ENCODE results near the gene SCN3B.
"Not testable (repeated sequence)": the region's sequence is repeated elsewhere in the genome, so short reads cannot be mapped to it uniquely, and the experiment has no call there.

The SCN3B gene, protein sequence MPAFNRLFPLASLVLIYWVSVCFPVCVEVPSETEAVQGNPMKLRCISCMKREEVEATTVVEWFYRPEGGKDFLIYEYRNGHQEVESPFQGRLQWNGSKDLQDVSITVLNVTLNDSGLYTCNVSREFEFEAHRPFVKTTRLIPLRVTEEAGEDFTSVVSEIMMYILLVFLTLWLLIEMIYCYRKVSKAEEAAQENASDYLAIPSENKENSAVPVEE

DNA sequence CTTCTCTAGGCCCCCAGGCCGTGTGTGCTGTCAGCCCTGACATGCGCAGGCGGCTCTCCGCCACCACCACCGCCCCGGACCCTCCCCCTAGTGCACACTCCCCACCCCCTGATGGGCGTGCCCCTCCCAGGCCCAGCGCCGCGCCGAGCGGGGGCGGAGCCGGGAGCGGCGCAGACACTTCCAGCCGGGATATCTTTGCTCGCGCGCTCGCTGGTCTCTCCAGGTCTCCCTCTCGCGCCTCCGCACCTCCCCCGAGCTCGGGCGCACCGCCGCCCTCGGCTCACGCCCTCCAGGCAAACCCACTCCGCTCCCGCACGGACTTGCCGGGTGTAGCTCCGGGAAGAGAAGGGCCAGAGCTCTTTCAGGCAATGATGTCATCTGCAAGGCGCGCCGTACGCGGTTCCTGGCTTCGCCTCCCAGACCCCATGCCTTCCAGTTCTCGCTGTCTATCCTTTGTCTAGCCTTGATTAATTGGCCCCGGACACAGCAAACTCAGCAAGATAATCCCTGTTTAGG is at the start of gene SCN3B:
TSS of gene SCN3B (minus strand) at position 59 of the 516 bp plus-strand sequence. CDS start 823 bp downstream, outside the sequence.
- no peak for DNase-seq (ENCODE audit: low read depth)

DNA sequence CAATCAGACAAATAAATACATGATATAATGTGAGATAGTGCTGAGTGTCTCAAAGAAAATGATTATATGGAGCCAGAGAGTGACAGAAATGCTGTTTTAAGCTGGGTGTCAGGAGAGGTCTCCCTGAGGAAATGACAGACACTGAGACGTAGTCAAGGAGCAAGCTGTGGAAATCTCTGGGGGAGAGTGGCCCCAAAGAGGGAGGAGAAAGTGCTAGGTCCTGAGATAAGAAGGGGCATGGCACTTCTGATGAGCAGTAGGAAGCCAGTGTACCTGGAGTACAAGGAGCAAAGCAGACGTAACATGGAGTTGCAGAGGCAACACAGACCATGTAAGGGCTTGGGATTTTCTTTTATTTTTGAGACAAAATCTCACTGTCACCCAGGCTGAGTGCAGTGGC is 48.3 kb upstream of the SCN3B start:
- no peak for DNase-seq (ENCODE audit: low read depth)

DNA sequence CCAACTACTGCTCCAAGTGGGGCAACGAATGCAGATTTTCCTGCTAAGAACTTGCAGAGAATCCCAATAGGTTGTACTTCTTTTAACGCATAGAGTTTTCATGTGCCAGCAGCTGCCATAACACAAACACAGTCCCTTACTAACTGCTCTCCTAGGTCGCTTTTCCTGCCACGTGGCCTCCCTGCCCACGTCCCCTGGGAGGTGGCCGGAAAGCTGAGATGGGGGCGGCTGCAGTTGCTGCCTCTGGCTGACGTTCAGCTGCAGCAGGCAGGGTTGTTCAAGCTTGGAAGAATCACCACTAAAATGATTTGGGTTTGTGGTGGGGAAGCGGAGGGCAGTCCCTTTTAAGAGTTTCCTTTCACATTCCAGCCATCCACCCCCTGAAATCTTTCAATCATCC is 47.7 kb upstream of the SCN3B start:
- no peak for DNase-seq (ENCODE audit: low read depth)

DNA sequence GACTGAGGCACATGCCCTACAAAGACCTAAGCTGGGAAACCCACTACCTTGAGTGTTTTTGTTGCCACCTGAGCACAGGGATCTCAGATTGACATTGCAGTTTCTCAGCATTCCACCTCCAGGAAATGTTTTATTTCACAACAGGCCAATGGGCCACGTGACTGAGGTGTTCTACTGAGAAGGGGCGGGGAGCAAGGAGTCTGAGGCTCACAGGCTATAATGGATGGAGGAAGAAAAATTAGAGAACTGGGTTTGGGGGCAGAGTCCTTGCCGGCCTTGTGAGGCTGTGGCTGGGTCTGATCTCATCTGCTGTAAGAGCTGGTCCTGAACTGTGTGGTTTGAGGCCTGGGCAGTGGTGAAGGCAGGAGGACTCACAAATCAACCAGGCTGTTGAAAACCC is 46.3 kb upstream of the SCN3B start:
- no peak for DNase-seq (ENCODE audit: low read depth)

DNA sequence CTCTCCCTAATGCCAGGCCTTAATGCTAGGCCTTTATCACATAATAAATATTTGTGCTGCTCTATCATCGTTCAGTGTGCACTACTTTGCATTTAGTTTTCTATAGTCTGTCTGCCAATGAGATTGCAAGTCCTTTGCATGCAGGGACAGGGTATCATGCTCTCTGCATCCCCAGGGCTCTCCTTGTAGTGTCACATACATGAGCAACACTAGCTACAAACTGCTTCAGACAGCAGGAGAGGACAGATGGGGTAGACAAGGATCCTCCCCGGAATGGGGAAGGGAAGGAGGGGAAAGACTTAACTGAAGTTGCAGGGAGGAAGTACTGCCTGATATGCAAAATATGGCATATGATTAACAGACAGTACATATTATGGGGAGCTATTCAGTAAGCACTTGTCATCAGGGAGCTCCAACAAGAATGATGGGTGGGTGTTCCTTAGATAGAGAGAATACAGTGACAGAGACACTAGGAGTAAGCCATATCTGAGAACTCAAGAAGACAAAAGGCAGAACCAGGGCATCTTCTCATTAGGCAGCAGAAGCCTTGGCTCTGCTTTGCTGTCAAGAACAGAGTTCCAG is 44.2 kb upstream of the SCN3B start:
- no peak for DNase-seq (ENCODE audit: low read depth)

DNA sequence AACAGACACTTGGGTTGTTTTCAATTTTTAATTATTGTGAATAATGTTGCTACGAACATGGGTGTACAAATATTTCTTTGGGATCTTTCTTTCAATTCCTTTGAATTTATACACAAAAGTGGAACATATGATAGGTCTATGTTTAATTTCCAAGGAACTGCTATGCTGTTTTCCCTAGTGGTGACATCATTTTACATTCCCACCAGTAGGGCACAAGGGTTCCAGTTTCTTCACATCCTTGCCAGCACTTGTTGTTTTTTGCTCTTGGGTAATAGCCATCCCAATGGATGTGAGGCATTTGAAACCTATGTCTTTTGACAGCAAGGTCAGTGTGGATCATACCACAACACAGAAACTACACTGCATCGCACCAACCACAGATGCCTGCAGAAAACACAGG is 41.8 kb upstream of the SCN3B start:
- DNase-seq (ENCODE audit: low read depth) = no peak

DNA sequence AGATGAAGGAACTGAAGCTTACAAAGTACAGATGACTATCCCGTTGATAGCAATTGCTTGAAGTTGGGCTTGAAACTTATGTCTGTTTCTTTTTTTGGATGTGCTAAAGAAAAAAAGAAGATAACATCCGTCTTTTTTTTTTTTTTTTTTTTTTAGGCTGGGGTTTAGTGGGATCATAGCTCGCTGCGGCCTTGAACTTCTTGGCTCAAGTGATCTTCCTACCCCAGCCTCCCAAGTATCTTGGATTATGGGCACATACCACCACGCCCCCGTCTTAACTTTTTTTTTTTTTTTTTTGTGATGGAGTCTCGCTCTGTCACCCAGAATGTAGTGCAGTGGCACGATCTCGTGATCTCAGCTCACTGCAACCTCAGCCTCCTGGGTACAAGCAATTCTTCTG is 40.8 kb upstream of the SCN3B start:
- DNase-seq (ENCODE audit: low read depth) = no peak

DNA sequence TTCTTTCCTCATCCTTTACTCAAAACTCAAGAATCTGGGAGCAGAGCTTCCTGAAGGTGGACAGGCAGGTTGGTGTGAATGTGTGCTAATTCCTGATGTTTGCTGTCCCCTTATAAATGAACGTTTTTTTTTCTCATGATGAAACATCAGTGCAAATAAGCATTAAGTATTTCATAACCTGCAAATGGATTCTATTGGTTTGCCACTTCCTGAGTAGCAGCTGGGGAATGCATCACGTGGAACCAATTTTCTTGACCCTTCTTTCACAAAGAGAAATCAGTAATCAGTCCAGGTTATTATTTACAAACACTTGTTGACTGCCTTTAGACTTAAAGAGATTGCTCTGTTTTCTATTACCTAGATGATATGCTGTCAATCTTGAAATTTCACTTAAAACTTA is 40.1 kb upstream of the SCN3B start:
- no peak for DNase-seq (ENCODE audit: low read depth)

DNA sequence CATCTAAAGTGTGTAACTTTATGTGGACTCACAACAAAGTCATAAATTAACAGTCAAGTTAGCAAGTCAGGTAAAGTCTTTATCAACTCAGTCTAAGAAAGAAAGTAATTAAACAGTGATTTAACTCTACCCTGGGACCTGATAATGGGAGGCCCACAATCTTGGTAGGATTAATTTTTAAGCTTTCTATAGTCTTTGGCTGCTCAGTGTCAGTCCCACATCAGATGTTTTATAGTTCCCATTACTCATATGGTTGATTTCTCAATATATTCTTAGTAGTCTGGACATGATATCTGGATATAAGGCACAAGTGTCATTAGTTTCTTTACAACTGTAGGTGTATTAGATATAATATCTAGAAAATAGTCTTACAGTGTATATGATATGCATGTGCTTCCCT is 38.5 kb upstream of the SCN3B start:
- DNase-seq (ENCODE audit: low read depth) = no peak

DNA sequence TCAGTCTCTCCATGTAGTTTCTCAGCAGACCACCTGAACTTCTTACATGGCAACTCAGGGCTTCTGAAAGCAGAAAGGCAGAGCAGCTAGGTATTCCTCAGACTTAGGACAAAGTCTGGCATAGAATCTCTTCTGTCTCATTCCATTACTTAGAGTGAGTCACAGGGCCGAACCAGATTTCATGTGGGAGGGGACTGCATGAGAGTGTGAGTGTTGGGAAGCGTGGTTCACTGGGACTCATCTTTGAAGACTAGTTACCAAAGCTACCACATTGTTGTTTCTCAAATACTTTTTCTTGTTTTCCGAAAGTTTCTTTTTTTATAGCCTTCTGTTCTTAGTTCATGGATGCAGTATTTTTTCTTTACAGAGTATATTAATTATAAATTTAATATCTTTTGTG is 36.1 kb upstream of the SCN3B start:
- DNase-seq (ENCODE audit: low read depth) = no peak

DNA sequence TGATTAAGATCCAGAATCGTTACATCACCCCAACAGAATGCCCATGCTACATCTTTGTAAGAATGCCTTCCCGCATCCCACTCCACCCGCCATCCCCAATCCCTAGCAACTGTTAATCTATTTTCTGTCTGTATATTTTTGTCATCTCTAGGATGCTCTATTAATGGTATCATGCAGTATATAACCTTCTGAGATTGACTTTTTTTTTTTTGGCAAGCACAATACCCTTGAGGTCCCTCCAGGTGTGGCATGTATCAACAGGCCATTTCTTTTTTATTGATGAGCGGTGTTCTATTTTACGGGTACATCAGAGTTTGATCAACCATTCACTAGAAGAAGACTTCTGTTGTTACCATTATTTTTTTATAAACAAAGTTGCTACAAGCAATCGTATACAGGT is 30.2 kb upstream of the SCN3B start:
- no peak for DNase-seq (ENCODE audit: low read depth)

DNA sequence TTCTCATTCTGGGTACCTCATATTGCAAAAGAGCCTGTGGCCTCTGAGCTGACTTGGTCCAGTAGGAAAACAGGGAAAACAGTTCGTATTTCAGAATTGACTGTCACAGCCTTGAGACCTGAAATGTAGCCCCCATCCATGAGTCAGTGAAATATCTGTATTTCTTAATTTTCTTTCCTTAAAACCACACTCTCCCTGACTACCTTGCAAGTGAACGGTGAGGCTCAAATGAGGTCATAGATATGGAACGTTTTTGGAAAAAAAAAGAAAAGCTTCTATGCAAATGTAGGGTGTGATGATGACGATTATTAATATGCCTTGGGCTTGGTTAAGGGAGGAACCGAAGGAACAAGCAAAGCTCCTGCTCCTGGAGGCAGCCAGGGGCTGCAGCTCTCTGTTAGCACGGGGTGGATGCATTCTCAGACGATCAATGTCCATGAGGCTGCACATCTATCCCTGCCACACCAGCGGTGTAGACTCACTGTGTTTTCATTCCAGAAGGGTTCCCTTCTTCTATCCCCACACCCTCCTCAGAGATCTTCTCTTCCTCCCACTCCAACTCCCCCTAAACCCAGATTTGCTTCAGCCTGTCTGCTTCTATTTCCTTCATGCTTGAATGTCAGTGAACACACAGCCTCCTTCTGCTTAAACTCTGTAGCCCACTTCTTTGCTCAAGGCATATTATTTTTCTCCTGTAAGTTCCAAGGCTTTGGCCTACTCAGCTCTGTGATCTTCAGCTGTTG is 29.2 kb upstream of the SCN3B start:
- DNase-seq (ENCODE audit: low read depth) = no peak

DNA sequence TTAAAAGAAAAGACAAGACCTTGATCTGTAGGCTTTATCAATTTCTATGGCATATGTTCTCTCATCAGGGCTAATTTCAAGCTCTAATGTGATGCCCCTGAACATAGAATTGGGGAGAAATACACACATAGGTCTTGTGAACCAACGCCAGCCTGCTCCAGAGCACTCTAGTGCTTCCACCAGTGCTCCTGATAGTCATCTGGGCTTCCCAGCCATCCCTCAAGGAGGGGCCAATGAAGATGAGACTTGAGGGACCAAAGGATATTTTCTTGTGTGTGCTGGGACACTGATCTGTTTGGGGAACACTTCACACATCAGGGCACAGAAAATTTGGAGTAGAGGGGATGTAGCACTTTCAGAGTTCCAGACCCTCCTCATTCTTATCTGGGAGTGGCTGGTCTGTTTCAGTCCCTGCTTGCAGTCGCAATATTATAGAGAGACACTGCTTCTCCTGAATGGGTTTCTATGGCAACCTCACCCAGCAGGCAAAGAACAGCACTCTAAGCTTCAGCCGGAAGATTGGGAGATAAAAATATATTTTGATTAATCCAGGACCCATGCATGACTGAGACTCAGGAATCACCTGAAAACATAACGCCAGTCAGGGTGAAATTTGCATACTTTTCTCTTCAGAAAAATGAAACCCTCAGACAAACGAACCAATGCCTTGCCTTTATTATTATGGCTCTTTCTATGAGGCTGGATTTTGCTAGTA is 28.4 kb upstream of the SCN3B start:
- no peak for DNase-seq (ENCODE audit: low read depth)

DNA sequence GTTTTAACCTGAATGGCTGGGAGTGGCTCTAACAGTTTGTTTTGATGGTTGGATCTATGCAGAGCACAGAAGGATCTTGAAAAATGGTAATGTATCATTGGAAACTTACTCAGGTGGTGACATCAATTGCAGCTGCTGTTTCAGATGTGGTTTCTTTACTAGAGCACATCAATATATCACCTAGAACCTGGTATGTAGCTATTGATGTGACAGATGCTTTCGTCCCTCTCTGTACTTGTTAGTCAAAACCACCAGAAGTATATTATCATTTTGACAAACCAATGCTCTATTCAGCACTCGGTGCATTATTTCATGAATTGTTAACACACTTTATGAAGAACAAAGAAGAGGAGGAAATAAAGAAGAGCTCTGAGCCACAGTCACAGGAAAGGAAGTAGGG is 26.6 kb upstream of the SCN3B start:
- no peak for DNase-seq (ENCODE audit: low read depth)

DNA sequence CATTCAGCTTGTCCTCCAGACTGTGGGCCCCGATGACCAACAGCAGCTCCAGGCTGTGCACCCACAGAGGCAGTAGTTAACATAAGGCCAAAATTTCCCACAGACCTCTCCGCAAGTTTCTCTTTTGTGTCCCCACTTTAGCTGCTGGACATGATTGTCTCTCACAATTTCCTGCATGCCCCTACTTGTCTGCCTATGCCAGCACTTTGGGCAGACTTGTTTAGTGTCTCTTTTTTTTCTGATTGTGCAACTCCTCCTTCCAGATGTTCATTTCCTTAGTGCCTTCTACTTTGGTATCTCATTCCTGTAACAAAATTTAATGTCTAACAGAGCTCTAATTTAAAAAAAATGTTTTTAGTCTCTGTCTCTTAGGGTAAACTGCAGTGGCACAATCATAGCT is 23.8 kb upstream of the SCN3B start:
- no peak for DNase-seq (ENCODE audit: low read depth)

DNA sequence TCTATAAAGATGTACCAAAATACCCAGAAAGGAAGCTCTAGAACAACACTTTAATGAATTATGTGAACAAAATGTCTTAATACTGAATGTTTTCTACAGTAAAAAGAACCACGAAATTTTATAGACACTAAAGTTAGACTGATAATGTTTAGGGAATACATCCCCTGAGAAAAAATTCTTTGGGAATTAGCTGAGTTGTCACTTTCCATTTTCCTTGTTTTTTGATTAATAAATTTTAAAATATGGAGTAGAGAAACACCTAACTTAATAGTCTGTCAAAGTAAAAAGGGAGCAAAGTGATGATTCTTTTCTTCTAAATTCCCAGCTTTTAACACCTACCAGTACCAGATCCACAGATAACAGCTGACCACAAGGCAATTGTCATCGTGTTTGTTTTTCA is 23.1 kb upstream of the SCN3B start:
- no peak for DNase-seq (ENCODE audit: low read depth)

DNA sequence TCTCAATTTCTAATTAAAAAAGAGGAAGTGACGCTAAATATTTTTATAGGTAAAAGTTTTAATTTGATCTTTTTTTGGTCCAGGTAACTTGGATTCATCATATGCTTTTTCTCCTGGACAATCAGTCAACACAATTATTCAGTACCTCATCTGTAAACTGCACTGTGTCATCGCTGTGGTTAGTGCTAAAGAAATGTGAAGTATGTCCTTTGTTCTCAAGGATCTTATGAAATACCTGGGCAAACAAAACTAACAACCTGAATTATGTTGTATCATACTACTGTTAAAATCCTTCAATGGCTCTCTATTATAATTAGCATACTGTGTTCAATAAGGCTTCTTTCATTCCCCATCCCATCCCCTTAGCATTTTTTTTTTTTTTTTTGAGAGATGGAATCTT is 19.9 kb upstream of the SCN3B start:
- no peak for DNase-seq (ENCODE audit: low read depth)

DNA sequence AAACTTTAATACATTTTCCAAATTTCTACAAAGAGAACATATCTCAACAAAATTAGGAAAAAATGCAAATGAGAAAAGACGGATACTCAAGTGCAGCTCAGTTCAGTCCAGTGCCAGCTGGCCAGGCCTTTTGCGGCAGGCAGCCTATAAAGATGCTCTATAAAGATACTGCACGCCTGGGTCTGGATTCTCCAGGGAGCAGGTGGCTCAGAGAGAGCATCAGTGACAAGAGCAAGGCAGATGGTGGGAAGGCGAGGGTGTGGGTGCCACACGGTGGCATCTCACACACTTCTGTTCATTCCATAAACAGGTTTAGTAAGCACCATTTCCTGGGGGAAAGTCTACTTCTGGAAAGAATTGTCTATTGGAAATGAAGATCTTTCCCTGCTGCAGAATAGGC is 18.1 kb upstream of the SCN3B start:
- no peak for DNase-seq (ENCODE audit: low read depth)

DNA sequence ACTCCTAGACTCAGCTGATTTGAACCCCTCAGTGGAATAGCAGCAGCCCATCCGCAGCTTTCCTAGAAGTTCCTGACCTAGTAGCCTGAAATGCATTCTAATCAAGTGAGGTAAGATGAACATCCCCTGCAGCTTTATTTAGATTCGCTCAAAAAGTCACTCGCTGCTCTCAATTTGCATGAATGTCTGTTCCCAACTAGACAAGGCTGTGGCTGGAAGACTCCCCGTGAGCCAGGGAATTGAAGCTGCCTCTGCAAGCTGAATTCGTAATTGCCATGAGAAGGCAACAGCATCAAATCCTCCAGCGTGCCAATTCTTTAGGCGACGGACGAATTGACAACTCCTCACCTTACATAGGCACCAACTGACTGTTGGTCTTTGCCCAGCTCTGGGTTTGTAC is 17.1 kb upstream of the SCN3B start:
- DNase-seq (ENCODE audit: low read depth) = no peak

DNA sequence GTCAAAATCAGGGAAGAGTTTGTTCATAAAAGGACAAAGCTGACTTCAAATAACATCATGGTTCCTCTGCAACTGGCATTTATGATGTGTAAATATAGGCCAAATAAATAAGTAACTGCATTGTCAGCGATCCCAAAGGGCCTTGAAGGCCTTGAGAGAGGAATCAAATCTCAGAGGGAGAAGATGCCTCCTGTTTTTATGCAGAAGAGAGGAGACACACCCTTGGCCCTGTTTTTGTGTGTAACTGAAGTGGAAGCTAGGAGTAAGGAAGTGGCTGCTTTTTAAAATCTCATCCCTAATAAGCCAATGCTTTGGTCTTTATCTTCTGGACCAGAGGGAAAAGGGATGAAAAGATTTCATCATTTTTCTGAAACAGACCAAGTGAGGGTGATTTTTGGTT is 15.7 kb upstream of the SCN3B start:
- no peak for DNase-seq (ENCODE audit: low read depth)

DNA sequence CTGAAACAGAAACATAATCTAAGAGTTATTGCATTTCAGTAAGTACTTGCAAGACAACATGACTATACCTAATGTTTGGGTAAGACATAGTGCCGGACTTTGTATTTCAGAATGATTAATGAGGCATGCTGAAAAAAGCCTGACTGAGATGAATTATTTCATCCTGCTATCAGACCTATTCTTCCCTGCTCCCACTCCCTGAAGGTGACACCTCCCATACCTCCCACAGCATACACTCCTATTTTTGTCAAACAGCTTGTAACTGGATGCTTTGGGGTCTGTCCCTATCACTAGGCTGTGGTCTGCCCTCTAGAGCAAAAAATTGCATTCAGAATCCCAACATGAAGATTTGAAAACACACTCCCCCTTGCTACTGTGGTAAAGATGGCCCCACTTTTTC is 10.9 kb upstream of the SCN3B start:
- DNase-seq (ENCODE audit: low read depth) = no peak

DNA sequence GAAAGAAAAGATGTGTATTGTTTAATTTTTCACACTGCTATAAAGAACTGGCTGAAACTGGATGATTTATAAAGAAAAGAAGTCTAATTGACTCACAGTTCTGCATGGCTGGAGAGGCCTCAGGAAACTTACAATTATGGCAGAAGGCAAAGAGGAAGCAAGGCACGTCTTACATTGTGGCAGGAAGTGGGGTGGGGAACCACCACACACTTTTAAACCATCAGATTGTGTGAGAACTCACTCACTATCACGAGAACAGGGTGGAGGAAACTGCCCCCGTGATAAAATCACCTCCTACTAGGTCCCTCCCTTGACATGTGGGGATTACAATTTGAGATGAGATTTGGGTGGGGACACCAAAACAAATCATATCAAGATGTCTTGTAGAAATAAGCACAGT is 5.5 kb upstream of the SCN3B start:
- DNase-seq (ENCODE audit: low read depth) = not testable (repeated sequence)

DNA sequence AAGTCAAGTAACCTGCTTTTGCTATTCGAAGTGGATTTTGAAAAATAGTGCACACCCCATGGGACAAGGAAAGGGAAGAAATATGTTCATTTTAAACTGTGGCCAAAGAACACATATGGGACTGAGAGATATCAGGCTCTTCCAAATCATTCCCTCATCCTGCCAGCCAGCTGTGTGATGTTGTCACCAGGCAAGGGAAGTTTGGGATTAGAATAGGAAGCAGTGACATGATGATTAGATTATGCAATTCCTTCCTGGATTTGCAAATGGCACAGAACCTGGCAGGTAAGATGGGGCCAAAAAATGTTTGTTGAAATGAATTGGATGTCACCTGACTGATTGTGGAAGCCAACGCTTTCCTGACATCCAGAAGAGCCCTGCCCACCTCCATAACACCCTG is 4.9 kb upstream of the SCN3B start:
- DNase-seq (ENCODE audit: low read depth) = no peak

All from stimulated activated CD8-positive, alpha-beta memory T cell treated with anti-CD3 and anti-CD28 coated beads, Interleukin-4, amount 100 ng/mL, for 24 hours (primary cell).